Stimulated activated CD4-positive, alpha-beta T cell treated with anti-CD3 and anti-CD28 coated beads, Interleukin-12 subunit alpha, Interleukin-12 subunit beta, amount 100 ng/mL, for 24 hours (primary cell): ENCODE data around the gene C9orf152.
"Not testable (repeated sequence)": the region's sequence is repeated elsewhere in the genome, so short reads cannot be mapped to it uniquely, and the experiment has no call there.

Experiments used
- DNase-seq, 2 experiments: peaks; one replicate each; pipeline ENCODE4 v3.0.0-alpha.2; 2020; ENCODE audit warnings: low read depth in 2 of 2

Gene C9orf152

GRCh38 chr9:110214586-110215355 lies 6.8 kb upstream of the C9orf152 start:
- DNase-seq, result no peak

GRCh38 chr9:110214090-110214489 lies 6.1 kb upstream of the C9orf152 start:
- DNase-seq, result no peak

GRCh38 chr9:110213413-110214044 lies 5.6 kb upstream of the C9orf152 start:
- no peak for DNase-seq

GRCh38 chr9:110207071-110207641 lies 803 bp downstream of the C9orf152 start:
- no peak for DNase-seq

GRCh38 chr9:110206389-110206788 lies 1.6 kb downstream of the C9orf152 start:
- no peak for DNase-seq

GRCh38 chr9:110205612-110206011 lies 2.3 kb downstream of the C9orf152 start:
- DNase-seq, result not testable (repeated sequence)

GRCh38 chr9:110202232-110202631 lies 5.7 kb downstream of the C9orf152 start:
- no peak for DNase-seq

- DNase-seq, result no peak
These were observed 8.3 kb downstream of the C9orf152 start for GRCh38 chr9:110199643-110200042.

- no peak for DNase-seq
These were observed 9.6 kb downstream of the C9orf152 start for GRCh38 chr9:110198357-110198756.

- no peak for DNase-seq
These were observed 10.4 kb downstream of the C9orf152 start for GRCh38 chr9:110197330-110198187.

GRCh38 chr9:110196084-110196499 lies 11.9 kb downstream of the C9orf152 start:
- not testable (repeated sequence) for DNase-seq

- DNase-seq, result no peak
These were observed 15.3 kb downstream of the C9orf152 start for GRCh38 chr9:110192531-110193261.

- no peak for DNase-seq
These were observed 16.3 kb downstream of the C9orf152 start for GRCh38 chr9:110191615-110192014.

- no peak for DNase-seq
These were observed 18.2 kb downstream of the C9orf152 start for GRCh38 chr9:110189559-110190320.

- no peak for DNase-seq
These were observed 19.0 kb downstream of the C9orf152 start for GRCh38 chr9:110188991-110189390.

GRCh38 chr9:110188101-110188500 lies 19.9 kb downstream of the C9orf152 start:
- DNase-seq, result no peak

- no peak for DNase-seq
These were observed 20.8 kb downstream of the C9orf152 start for GRCh38 chr9:110187126-110187525.

- no peak for DNase-seq
These were observed 21.7 kb downstream of the C9orf152 start for GRCh38 chr9:110186254-110186653.

GRCh38 chr9:110185806-110186205 lies 22.2 kb downstream of the C9orf152 start:
- no peak for DNase-seq
